HG03095 (cell line): Measurements from ENCODE around the gene HMCN2.

Experiments used
- ATAC-seq: cut with Tn5 transposase; IDR thresholded peaks from one replicate; pipeline ENCODE4 v1.9.1; 2021; ENCODE audit warnings: moderate library complexity; ENCODE audit not compliant: unreplicated experiment

Gene HMCN2

GRCh38 chr9:130360672-130361071 is 95.1 kb downstream of the HMCN2 start:
- no peak for ATAC-seq

DNA sequence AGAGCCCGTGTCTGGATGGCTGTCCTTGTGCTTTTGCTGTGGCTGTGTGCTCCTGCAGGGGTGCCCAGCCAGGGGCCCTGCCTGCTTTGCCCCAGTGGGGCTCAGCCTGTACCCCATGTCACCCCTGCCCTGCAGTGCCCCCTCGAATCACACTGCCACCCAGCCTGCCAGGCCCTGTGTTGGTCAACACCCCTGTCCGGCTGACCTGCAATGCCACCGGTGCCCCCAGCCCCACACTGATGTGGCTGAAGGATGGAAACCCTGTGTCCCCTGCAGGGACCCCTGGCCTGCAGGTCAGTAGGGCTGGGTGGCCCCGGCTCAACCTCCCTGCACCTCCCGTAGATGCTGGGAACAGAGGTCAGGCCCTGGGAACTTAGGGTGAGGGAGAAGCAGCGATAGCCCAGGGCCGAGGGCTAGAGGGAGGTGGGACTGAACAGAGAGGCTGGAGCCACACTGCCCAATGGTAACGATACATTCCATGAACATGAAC is 96.4 kb downstream of the HMCN2 start:
- no peak for ATAC-seq

GRCh38 chr9:130362691-130363090 is 97.1 kb downstream of the HMCN2 start:
- no peak for ATAC-seq

- ATAC-seq = no peak
Observed at GRCh38 chr9:130363755-130364404, 98.3 kb downstream of the HMCN2 start.

- no peak for ATAC-seq
Observed at GRCh38 chr9:130364619-130365322, 99.2 kb downstream of the HMCN2 start.

- no peak for ATAC-seq
Observed at GRCh38 chr9:130365323-130365721, 99.8 kb downstream of the HMCN2 start.

- ATAC-seq = no peak
Observed at GRCh38 chr9:130366072-130366471, 100.5 kb downstream of the HMCN2 start.

DNA sequence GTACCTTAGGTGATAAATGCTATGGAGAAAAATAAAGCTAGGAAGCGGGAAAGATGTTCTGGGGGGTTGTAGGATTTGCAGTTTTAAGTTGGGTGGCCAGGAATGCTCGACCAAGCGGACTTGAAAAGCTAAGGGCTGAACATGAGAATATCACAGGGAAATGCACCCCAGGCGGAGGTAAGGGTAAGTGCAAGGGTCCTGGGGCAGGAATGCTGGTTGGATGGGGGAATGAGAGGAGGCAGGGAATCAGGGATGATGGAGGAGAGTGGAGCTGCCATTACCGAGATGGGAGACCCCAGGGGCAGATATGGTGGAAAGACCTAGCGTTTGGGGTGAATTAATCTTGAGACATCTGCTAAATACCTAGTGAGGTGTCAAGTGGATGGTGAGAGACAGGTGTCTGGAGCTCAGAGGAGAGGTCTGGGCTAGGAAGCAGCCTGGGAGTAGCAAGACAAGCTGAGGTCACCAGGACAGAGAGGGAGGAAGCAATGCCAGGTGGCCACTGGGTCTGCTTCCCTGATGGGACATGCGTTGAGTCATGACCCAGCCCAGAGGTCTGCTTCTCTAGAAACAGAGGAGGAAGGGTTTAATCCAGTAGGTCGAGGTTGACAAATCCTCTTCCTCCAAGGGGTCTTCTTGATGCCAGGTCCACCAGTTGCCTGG is 101.5 kb downstream of the HMCN2 start:
- no peak for ATAC-seq

GRCh38 chr9:130368631-130369103 is 103.1 kb downstream of the HMCN2 start:
- ATAC-seq = no peak

DNA sequence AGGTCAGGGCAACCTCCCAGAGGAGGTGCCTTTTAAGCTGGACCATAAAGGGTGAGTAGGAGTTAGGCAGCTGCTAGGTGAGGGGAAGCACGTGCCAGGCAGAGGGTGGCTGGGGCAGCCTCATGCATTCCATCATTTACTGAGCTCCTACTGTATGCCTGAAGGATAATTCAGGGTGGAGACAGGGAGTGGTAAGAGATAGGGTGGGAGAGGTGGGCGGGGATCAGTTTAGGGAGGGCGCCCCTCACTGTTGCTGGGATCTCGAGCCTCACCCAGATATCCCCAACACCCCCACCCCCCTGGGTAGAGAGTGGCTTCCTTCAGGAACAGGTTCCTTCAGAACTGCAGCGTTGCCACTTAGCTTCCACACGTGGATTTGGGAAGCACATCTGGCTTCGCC is 104.7 kb downstream of the HMCN2 start:
- no peak for ATAC-seq

- ATAC-seq = no peak
Observed at GRCh38 chr9:130371196-130371966, 105.8 kb downstream of the HMCN2 start.

DNA sequence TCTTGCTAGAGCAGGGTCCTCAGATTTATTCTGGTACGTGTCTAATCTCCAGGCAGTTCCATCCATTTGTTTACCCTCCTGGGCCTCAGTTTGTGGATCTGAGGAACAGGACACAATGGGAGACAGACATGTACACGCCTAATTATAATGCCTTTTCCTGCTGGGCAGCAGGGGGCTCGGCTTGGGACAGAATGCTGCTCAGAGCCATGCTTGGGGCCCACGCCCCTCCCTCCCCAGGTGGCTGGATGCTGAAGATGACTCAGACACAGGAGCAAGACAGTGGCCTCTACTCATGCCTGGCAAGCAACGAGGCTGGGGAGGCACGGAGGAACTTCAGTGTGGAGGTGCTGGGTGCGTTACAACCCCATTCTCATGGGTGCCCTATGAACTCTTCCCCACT is 106.5 kb downstream of the HMCN2 start:
- no peak for ATAC-seq

DNA sequence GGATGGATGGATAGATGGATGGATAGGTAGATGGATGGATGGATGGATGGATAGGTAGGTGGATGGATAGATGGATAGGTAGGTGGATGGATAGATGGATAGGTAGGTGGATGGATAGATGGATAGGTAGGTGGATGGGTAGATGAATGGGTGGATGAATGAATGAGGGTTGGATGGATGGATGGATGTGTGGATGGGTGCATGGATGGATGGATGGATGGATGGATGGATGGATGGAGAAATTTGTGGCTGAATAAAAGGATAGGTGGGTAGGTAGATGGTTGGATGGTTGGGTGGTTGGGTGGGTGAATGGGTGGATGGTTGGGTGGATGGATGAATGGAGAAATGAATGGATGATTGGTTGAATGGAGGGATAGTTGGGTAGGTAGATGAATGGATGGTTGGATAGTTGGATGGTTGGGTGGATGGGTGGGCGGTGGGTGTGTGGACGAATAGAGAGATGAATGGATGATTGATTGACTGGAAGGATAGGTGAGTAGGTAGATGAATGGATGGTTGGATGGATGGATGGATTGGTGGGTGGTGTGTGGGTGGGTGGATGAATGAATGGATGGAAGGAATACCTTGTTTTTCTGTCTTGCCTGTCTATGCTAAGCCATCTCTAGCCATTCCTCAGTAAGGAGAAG is 108.2 kb downstream of the HMCN2 start:
- no peak for ATAC-seq

- ATAC-seq = no peak
Observed at GRCh38 chr9:130377612-130378011, 112.1 kb downstream of the HMCN2 start.

GRCh38 chr9:130378875-130379648 is 113.5 kb downstream of the HMCN2 start:
- no peak for ATAC-seq

GRCh38 chr9:130379649-130379970 is 114.0 kb downstream of the HMCN2 start:
- ATAC-seq = no peak

GRCh38 chr9:130380920-130381469 is 115.4 kb downstream of the HMCN2 start:
- no peak for ATAC-seq

DNA sequence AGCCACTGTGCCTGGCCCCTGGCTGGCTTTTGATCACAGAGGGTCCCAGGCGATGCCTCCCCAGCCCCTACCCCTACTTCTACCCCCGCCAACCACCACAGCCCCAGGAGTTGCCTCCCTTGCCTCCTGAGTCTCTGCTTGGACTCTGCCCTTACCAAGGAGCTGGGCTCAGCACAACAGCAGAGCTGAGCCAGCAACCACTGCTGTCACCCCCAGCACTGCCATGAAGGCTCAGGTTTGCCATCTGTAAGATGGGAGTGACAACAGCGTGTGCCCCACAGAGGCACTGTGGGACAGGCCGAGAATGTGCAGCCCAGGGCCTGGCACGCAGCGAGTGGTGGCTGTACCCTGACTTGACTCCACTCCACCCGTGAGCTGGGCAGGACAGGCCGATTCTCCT is 116.1 kb downstream of the HMCN2 start:
- no peak for ATAC-seq

DNA sequence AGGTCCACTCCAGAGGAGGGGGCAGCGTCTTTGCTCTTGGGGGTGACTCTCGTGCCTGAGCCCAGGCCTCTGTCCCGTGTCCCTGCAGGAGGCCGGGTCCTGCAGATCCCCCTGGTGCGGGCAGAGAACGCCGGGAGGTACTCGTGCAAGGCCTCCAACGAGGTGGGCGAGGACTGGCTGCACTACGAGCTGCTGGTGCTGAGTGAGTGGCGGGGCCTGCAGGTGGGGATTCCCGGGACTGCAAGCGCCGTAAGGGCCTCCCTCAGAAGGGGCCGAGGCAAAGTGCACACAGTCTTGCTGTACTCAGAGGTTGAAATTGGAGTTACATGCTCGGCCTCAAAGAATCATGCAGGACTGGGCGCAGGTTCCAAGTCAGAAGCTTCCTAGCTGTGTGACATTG is 116.5 kb downstream of the HMCN2 start:
- no peak for ATAC-seq
